Activated CD4-positive, alpha-beta T cell treated with anti-CD3 and anti-CD28 coated beads, Interleukin-10, Interleukin-2, amounts not matched to agents 100 ng/mL and 50 ng/mL, durations not matched to agents 16 hours and 8 hours (primary cell): Measurements from ENCODE around the gene C17orf113.

ENCODE experiments used
- DNase-seq: peaks from one replicate; pipeline ENCODE4 v3.0.0-alpha.2; 2020

C17orf113 gene

DNA sequence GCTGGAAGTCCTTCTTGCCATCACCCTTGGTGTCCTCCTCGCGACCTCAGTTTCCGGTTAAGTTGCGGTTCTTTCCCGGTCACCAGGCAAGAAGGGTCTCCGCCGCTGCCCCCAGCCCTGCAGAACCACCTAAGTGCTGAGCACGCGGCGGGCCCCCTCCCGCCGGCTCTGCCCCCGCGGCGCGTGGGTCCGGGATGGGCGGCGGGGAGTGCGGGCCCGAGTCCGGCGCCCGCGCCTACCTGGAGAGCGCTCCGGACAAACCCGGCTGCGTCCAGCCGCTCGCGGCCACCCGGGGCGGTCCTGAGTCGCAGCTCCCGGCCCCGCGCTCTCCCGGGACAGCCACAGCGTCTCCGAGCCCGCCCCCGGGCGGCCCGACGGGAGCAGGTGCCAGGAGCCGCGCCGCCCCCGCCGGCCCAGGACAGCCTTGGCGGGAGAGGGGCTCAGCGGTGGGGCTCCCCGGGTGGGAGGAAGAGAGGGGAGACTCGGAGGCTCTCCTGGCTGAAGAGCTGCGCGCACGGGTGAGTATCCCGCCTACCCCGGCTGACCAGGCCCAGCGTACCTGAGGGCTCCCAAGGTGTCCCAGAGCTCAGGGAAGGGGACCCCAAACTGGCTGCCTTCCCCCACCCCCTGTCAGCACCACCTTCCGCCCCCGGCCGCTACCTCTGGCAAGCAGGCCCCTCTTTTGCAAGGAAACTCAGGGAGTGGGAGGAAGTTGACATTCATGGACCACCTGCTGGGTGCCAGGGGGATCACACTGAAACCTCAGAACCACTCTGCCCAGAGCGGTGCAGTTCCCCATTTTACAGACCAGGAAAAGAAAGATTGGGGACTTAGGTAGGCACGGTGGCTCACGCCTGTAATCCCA is 22.2 kb upstream of the C17orf113 start:
- no peak for DNase-seq

GRCh38 chr17:42071810-42072209 is 21.4 kb upstream of the C17orf113 start:
- no peak for DNase-seq

DNA sequence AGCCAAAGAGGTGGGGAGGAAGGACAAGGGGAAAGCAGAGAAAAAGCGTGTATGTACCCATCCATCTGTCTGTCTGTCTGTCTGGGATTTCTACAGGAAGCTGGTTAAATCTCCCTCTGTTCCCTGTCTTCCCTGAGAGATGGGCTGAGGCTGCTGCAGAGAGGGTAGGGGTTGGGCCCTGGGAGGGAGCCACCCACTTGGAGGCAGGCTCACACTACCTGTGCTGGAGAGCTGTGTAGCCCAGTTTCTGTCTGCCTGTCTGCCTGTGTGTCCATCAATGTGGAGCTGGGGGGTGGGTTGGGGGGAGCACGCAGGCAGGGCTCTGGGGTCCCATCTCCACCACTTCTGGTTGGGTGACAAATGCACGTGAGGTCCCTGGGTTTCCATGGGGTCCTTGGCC is 18.6 kb upstream of the C17orf113 start:
- no peak for DNase-seq

DNA sequence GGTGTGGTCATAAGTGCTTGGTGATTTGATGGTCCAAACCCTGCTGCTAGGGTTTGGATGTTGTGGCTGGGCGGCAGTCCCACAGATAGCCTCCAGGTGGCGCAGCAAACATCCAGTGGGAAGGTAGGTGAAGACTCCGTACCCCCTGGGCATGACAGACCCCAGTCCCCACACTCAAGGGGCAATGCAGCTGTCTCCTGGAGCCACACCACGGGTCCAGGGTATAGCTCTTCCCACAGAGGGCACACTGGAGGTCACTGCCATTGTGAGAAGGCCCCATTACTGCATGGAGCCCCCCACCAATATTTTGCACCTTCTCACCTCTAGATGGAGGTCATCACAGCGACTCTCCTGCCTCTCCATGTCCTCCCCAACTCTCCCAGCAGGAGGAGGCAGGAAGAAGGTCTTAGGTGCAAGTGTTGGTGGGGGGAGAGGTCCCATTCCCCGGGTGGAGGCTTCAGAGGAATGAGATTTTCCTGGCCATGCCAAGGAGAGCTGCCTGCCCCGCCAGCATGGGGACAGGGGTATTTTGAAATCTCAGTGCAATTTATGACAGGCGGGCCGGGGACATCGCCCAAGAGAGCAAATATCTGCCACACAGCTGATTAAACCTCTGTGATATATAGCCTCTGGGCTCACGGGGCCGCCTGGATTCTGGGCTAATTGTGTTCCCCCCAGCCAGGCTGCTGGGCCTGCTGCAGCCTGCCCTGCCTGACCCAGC is 17.1 kb upstream of the C17orf113 start:
- peak; percentile 70 for DNase-seq

DNA sequence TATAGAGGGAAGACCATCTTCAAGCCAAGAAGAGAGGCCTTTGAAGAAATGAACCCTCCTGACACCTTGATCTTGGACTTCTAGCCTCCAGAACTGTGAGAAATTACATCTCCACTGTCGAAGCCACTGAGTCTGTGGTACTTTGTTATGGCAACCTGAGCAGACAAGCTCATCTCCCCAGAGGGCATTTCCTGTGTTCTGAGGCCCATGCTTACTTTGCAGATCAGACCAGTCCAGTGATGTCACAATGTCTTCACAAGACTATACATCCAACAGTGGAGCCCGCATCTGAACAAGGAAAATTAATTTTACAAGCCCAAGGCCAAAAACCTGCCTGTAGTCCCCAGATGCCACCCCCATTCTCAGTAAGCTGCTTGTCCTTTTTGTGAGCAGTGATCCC is 14.8 kb upstream of the C17orf113 start:
- no peak for DNase-seq

GRCh38 chr17:42062681-42063080 is 12.3 kb upstream of the C17orf113 start:
- no peak for DNase-seq

GRCh38 chr17:42061646-42062487 is 11.5 kb upstream of the C17orf113 start:
- no peak for DNase-seq

- no peak for DNase-seq
Observed at GRCh38 chr17:42060231-42060630, 9.8 kb upstream of the C17orf113 start.

DNA sequence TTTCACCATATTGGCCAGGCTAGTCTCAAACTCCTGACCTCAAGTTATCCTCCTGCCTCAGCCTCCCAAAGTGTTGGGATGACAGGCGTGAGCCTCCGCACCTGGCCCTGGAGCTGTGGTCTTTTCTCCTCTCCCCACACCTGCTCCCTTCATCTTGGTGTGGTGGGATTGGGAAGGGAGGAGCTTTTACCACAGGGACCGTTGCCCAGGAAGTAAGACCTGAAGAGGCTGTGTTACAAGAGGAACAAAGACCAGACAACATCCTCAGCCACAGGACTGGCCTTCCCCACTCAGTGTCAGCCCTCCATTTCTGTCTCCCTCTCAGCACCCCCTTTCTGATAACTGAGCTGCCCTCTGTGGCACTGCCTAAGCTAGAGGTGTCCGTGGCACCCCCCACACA is 9.4 kb upstream of the C17orf113 start:
- DNase-seq = no peak

DNA sequence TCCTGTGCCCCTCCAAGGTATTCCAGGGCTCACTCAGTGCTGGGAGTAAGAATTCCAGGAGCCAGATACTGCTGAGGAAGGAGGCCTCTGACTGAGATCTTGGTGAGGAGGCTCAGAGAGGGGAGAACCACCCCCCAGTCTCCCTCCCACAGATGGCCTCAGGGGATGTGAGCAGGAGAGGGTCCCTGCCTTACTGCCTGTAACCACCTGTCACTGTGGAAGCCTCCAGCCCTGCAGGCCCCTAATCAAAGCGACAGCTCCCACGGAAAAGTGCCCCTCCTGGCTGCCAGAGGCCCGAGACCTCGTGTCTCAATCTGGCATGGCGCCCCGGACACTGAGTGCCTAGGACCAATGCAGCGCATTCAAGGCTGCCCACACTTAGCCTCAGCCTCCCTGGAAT is 7.7 kb upstream of the C17orf113 start:
- no peak for DNase-seq

DNA sequence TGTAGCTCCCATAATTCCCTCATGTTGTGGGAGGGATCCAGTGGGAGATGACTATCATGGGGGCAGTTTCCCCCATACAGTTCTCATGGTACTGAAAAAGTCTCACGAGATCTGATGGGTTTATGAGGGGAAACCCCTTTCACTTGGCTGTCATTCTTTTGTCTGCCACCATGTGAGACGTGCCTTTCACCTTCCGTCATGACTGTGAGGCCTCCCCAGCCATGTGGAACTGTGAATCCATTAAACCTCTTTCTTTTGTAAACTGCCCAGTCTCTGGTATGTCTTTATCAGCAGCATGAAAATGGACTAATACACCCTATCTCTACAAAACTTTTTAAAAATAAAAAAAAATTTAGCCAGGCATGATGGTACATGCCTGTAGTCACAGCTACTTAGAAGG is 6.2 kb upstream of the C17orf113 start:
- no peak for DNase-seq

DNA sequence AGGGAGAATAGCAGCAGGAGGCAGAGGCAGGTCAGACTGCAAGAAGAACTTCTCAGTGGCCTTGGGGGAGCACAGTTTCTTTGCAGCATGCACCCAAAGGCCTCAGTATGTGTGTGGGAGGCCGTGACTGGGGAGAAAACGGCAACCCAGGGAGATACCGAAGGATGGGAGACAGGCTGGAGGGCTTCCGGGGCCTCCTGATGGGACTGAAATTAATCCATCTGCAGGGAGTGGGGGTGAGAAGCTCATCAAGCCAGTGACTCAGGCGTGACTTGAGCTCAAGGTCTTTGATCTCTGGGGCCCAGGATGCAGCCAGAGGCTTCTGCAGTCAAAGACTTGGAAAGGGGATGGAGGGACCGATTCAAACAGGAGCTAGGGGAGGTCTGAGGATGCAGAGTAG is 5.1 kb upstream of the C17orf113 start:
- no peak for DNase-seq

DNA sequence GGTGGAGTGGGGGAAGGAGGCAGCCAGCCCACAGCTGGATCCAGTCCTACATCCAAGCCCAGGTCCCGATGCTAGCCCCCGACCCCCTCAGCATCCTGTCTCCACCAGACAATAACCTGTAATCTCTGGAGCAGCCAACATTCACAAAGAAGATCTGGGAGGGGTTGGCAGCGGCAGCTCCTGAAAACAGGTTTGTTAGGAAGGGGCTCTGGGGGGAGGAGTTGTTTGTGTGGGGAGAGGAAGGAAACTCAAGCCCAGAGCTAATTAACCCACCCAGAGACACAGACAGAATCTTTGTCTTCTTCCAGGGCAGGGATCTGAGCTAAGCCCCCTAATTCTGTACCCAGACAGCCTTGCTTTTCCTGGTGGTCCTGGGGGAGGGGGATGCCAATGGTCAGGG is 4.6 kb upstream of the C17orf113 start:
- no peak for DNase-seq

- DNase-seq = no peak
Observed at GRCh38 chr17:42053731-42054500, 3.5 kb upstream of the C17orf113 start.

GRCh38 chr17:42052346-42052877 is 2.0 kb upstream of the C17orf113 start:
- DNase-seq = no peak

- DNase-seq = no peak
Observed at GRCh38 chr17:42051645-42052044, 1.2 kb upstream of the C17orf113 start.

DNA sequence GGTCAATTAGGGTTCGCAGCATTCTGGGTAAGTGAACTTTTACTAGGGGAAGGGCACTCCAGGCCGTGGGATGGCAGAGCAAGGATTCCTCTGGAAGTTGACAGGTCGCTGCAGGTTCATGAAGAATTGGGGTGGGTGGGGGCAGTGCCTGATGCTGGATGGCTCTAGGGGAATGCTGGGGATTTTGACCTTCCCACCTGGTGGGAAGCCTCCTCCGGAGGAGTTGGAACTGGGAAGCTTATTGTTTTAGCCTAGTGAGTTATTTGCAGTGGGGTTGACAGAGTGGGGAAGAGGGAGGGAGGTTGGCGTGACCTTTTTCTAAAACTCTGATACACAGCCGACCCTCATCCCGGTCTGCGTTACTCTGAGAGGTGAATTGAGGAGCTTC is 606 bp upstream of the C17orf113 start:
- DNase-seq = no peak

DNA sequence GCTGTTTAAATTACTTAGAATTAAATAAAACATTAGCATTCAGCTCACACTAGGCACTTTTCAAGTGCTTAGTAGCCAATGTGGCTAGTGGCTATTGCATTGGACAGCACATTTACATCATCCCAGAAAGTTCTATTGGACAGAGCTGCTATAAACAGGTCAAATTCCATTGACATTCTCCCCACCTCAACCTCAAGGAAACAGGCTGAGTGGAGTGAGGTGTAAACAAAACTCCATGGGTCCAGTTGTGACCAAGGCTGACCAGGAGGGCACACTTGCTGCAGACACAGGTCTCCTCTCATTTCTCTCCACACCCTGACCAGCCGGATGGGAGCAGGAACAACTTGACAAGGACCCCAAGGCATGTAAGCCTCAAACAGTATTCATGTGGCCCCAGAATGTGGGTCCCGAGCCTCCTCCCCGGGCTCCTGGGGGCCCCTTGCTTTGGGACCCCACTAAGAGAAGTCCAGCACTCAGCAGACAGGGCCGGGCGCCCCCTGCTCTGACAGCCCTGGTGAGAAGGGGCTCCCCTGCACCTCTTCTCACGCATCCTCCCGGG is 488 bp downstream of the C17orf113 start:
- DNase-seq = no peak

- no peak for DNase-seq
Observed at GRCh38 chr17:42047343-42047742, 3.1 kb downstream of the C17orf113 start.

GRCh38 chr17:42045719-42046118 is 4.7 kb downstream of the C17orf113 start:
- DNase-seq = no peak

GRCh38 chr17:42042598-42043319 is 7.6 kb downstream of the C17orf113 start:
- DNase-seq = no peak
